HepG2 (cell line): Measurements from ENCODE around the gene KANSL1. TPM values are rescaled to one million over a fixed set of nuclear protein-coding genes. Genes with fewer than 3 reads are reported as not detected.

Source experiments
- CEBPB ChIP-seq: IDR thresholded peaks from 2 replicates; pipeline ENCODE4 v1.6.1; 2011; ENCODE audit warnings: low read depth, low read length, improper control_type of control experiment, borderline replicate concordance
- DPF2 ChIP-seq: sonication (generic); formaldehyde crosslinking; IDR thresholded peaks from 2 replicates; pipeline ENCODE4 v1.4.0; 2020; ENCODE audit warnings: mild to moderate bottlenecking, low read depth, missing genetic modification reagents, borderline replicate concordance
- KDM5B ChIP-seq: sonication (generic); formaldehyde crosslinking; IDR thresholded peaks from 2 replicates; pipeline ENCODE4 v1.4.0; 2020; ENCODE audit warnings: missing genetic modification reagents, mild to moderate bottlenecking, borderline replicate concordance
- NCOA1 ChIP-seq: sonication (generic); formaldehyde crosslinking; IDR thresholded peaks from 2 replicates; pipeline ENCODE4 v1.9.0; 2021; ENCODE audit warnings: missing genetic modification reagents
- NPAS2 ChIP-seq: sonication (generic); formaldehyde crosslinking; IDR thresholded peaks from 2 replicates; pipeline ENCODE4 v1.8.0; 2022; ENCODE audit warnings: mild to moderate bottlenecking, missing genetic modification reagents, borderline replicate concordance
- SALL1 ChIP-seq: sonication (generic); formaldehyde crosslinking; IDR thresholded peaks from 2 replicates; pipeline ENCODE4 v1.8.0; 2022; ENCODE audit warnings: mild to moderate bottlenecking, missing genetic modification reagents
- SMAD1 ChIP-seq: sonication (generic); formaldehyde crosslinking; IDR thresholded peaks from 2 replicates; pipeline ENCODE4 v1.4.0; 2020; ENCODE audit warnings: missing genetic modification reagents, low read depth, mild to moderate bottlenecking, borderline replicate concordance
- ZFY ChIP-seq: sonication (generic); formaldehyde crosslinking; IDR thresholded peaks from 2 replicates; pipeline ENCODE4 v1.4.0; 2020; ENCODE audit warnings: missing genetic modification reagents
- ZMYM4 ChIP-seq: sonication (generic); formaldehyde crosslinking; IDR thresholded peaks from 2 replicates; pipeline ENCODE4 v1.8.1; 2023; ENCODE audit warnings: mild to moderate bottlenecking, missing genetic modification reagents
- ZNF292 ChIP-seq: sonication (generic); formaldehyde crosslinking; IDR thresholded peaks from 2 replicates; pipeline ENCODE4 v1.8.1; 2022; ENCODE audit warnings: mild to moderate bottlenecking, low read depth, missing genetic modification reagents, borderline replicate concordance
- ZNF501 ChIP-seq: sonication (generic); formaldehyde crosslinking; IDR thresholded peaks from 2 replicates; pipeline ENCODE4 v1.5.1; 2020; ENCODE audit warnings: mild to moderate bottlenecking, moderate library complexity, missing genetic modification reagents
- ZNF572 ChIP-seq: sonication (generic); formaldehyde crosslinking; IDR thresholded peaks from 2 replicates; pipeline ENCODE4 v1.5.1; 2020; ENCODE audit warnings: mild to moderate bottlenecking, missing genetic modification reagents
- ZNF709 ChIP-seq: sonication (generic); formaldehyde crosslinking; IDR thresholded peaks from 2 replicates; pipeline ENCODE4 v1.5.0; 2020; ENCODE audit warnings: mild to moderate bottlenecking, missing genetic modification reagents
- ZNF737 ChIP-seq: sonication (generic); formaldehyde crosslinking; IDR thresholded peaks from 2 replicates; pipeline ENCODE4 v1.5.0; 2020; ENCODE audit warnings: missing genetic modification reagents, mild to moderate bottlenecking, borderline replicate concordance
- polyA plus RNA-seq, 8 experiments: library from polyadenylated mRNA; depleted of rRNA in 3 of 8; stranded (reverse) in 7 of 8; unstranded in 1 of 8; fragments of >200 nt; fragmentation: Illumina TruSeq in 4 of 8; extraction: Trizol in 4 of 8; gene quantifications; 2 replicates each; pipeline versions ENCODE4 v1.2.1 to v1.2.3, GENCODE V29; 2011 to 2016; ENCODE audit warnings: low read depth in 4 of 8, missing spikeins in 1 of 8, mixed read lengths in 1 of 8; ENCODE audit not compliant: insufficient read depth in 1 of 8
- total RNA-seq, 5 experiments: library from RNA; depleted of rRNA; stranded (reverse); fragments of >200 nt; fragmentation: Illumina TruSeq; extraction: Trizol; gene quantifications; 2 replicates each; pipeline ENCODE4 v1.2.3, GENCODE V29; 2016; ENCODE audit warnings: low read depth in 1 of 5
- TF ChIP-seq, protein P1 (sequence below): sonication (generic); formaldehyde crosslinking; IDR thresholded peaks from 2 replicates; pipeline ENCODE4 v1.9.0; 2022; ENCODE audit warnings: low read depth, missing genetic modification reagents
- TF ChIP-seq, protein P2 (sequence below): sonication (generic); formaldehyde crosslinking; IDR thresholded peaks from 2 replicates; pipeline ENCODE4 v1.4.0; 2020; ENCODE audit warnings: missing genetic modification reagents, borderline replicate concordance
- TF ChIP-seq, protein P3 (sequence below): sonication (generic); formaldehyde crosslinking; IDR thresholded peaks from 2 replicates; pipeline ENCODE4 v1.5.0; 2020; ENCODE audit warnings: mild to moderate bottlenecking, missing genetic modification reagents, borderline replicate concordance
- TF ChIP-seq, protein P4 (sequence below): sonication (generic); formaldehyde crosslinking; IDR thresholded peaks from 2 replicates; pipeline ENCODE4 v1.4.0; 2020; ENCODE audit warnings: mild to moderate bottlenecking, missing genetic modification reagents

The KANSL1 gene
- total and polyA plus RNA-seq, 2 of the 13 experiments (the other 11 are each of a cell fraction or from before 2014, with no cell fraction given) = 24.0 to 59.6 TPM

DNA sequence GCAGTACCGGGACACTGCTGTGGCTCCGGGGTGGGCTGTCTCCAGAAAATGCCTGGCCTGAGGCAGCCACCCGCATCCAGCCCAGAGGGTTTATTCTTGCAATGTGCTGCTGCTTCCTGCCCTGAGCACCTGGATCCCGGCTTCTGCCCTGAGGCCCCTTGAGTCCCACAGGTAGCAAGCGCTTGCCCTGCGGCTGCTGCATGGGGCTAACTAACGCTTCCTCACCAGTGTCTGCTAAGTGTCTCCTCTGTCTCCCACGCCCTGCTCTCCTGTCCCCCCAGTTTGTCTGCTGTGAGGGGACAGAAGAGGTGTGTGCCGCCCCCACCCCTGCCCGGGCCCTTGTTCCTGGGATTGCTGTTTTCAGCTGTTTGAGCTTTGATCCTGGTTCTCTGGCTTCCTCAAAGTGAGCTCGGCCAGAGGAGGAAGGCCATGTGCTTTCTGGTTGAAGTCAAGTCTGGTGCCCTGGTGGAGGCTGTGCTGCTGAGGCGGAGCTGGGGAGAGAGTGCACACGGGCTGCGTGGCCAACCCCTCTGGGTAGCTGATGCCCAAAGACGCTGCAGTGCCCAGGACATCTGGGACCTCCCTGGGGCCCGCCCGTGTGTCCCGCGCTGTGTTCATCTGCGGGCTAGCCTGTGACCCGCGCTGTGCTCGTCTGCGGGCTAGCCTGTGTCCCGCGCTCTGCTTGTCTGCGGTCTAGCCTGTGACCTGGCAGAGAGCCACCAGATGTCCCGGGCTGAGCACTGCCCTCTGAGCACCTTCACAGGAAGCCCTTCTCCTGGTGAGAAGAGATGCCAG, 181.3 kb downstream of the KANSL1 start (continued):
- peak; percentile 34 for TF ChIP-seq KDM5B (CRISPR knock-in tag)
- TF ChIP-seq, protein P1, sequence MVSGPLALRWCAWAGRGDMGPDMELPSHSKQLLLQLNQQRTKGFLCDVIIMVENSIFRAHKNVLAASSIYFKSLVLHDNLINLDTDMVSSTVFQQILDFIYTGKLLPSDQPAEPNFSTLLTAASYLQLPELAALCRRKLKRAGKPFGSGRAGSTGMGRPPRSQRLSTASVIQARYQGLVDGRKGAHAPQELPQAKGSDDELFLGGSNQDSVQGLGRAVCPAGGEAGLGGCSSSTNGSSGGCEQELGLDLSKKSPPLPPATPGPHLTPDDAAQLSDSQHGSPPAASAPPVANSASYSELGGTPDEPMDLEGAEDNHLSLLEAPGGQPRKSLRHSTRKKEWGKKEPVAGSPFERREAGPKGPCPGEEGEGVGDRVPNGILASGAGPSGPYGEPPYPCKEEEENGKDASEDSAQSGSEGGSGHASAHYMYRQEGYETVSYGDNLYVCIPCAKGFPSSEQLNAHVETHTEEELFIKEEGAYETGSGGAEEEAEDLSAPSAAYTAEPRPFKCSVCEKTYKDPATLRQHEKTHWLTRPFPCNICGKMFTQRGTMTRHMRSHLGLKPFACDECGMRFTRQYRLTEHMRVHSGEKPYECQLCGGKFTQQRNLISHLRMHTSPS (CRISPR knock-in tag) = 0 out of 2 replicates have a peak, but pooled peaks have one; percentile 31
- TF ChIP-seq ZNF737 = no peak
- 0 out of 2 replicates have a peak, but pooled peaks have one; percentile 26 for TF ChIP-seq ZNF292
- no peak for TF ChIP-seq NPAS2 (CRISPR knock-in tag)
- 0 out of 2 replicates have a peak, but pooled peaks have one; percentile 17 for TF ChIP-seq ZNF709 (CRISPR knock-in tag)
- TF ChIP-seq, protein P2, sequence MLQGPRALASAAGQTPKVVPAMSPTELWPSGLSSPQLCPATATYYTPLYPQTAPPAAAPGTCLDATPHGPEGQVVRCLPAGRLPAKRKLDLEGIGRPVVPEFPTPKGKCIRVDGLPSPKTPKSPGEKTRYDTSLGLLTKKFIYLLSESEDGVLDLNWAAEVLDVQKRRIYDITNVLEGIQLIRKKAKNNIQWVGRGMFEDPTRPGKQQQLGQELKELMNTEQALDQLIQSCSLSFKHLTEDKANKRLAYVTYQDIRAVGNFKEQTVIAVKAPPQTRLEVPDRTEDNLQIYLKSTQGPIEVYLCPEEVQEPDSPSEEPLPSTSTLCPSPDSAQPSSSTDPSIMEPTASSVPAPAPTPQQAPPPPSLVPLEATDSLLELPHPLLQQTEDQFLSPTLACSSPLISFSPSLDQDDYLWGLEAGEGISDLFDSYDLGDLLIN (CRISPR knock-in tag) = no peak
- no peak for TF ChIP-seq CEBPB
- 0 out of 2 replicates have a peak, but pooled peaks have one; percentile 12 for TF ChIP-seq ZFY (CRISPR knock-in tag)
- TF ChIP-seq, protein P3, sequence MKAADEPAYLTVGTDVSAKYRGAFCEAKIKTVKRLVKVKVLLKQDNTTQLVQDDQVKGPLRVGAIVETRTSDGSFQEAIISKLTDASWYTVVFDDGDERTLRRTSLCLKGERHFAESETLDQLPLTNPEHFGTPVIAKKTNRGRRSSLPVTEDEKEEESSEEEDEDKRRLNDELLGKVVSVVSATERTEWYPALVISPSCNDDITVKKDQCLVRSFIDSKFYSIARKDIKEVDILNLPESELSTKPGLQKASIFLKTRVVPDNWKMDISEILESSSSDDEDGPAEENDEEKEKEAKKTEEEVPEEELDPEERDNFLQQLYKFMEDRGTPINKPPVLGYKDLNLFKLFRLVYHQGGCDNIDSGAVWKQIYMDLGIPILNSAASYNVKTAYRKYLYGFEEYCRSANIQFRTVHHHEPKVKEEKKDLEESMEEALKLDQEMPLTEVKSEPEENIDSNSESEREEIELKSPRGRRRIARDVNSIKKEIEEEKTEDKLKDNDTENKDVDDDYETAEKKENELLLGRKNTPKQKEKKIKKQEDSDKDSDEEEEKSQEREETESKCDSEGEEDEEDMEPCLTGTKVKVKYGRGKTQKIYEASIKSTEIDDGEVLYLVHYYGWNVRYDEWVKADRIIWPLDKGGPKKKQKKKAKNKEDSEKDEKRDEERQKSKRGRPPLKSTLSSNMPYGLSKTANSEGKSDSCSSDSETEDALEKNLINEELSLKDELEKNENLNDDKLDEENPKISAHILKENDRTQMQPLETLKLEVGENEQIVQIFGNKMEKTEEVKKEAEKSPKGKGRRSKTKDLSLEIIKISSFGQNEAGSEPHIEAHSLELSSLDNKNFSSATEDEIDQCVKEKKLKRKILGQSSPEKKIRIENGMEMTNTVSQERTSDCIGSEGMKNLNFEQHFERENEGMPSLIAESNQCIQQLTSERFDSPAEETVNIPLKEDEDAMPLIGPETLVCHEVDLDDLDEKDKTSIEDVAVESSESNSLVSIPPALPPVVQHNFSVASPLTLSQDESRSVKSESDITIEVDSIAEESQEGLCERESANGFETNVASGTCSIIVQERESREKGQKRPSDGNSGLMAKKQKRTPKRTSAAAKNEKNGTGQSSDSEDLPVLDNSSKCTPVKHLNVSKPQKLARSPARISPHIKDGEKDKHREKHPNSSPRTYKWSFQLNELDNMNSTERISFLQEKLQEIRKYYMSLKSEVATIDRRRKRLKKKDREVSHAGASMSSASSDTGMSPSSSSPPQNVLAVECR (CRISPR knock-in tag) = peak; percentile 42; the same call in 1 of the 2 replicates
- no peak for TF ChIP-seq DPF2 (CRISPR knock-in tag)
- TF ChIP-seq SMAD1 = peak; percentile 48; the same call in 1 of the 2 replicates
- TF ChIP-seq ZNF501 (CRISPR knock-in tag) = peak; percentile 50; the same call in 1 of the 2 replicates
- peak; percentile 35; the same call in 1 of the 2 replicates for TF ChIP-seq ZMYM4
- peak; percentile 20; the same call in 1 of the 2 replicates for TF ChIP-seq SALL1 (CRISPR knock-in tag)
- TF ChIP-seq, protein P4, sequence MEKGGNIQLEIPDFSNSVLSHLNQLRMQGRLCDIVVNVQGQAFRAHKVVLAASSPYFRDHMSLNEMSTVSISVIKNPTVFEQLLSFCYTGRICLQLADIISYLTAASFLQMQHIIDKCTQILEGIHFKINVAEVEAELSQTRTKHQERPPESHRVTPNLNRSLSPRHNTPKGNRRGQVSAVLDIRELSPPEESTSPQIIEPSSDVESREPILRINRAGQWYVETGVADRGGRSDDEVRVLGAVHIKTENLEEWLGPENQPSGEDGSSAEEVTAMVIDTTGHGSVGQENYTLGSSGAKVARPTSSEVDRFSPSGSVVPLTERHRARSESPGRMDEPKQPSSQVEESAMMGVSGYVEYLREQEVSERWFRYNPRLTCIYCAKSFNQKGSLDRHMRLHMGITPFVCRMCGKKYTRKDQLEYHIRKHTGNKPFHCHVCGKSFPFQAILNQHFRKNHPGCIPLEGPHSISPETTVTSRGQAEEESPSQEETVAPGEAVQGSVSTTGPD (CRISPR knock-in tag) = no peak
- TF ChIP-seq NCOA1 = no peak
- TF ChIP-seq ZNF572 (CRISPR knock-in tag) = 0 out of 2 replicates have a peak, but pooled peaks have one; percentile 36
